ENCODE data around the gene APLP2. TPM values are rescaled to one million over a fixed set of nuclear protein-coding genes. Genes with fewer than 3 reads are reported as not detected.
A peak's percentile ranks its signal among the peaks of the same experiment; 100 is the strongest.

APLP2 gene
- total RNA-seq, 4 donors from 2014 or later: 125 to 226 (median 158) TPM

DNA sequence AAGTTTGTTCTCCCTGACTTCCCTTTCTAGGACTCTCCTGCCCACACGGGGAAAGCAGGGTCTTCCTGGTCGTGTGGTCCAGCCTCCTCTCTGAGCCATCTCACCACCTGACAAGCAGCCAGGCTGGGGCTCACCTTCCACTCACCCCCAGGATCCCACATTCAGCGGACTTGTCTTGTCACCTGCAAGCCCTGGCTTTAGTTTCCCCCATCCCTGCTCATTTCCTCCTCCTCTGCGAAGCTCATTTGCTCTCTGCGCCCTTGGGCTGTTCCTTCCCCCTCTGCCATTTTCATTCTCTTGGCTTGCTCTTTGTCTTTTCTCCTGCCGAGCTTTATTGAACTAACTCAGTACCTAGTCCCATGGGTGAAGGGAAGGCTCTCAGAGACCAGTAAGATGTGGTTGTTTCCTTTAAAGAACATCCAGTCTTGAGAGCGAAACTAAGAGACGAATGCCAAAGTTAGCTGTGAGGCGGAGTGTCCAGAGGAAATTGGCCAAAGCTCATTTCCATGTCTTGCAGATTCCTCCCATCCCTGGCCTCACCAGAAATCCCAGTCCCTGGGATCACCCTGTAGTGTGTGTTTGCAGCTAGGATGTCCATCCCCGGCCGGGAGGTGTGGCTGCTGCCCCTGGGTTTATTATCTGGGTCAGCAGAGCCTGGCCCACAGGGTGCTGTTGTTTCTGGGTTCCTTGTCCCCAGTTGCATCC is 91.9 kb downstream of the APLP2 start:
- 64 to 67% methylated on average over 11 of the region's 11 CpGs for WGBS, 2 donors
- no peak for DNase-seq (ENCODE audit: low spot score in 2 of 2)
- H3K4me3 ChIP-seq (ENCODE audit: low read depth, poor library complexity, severe bottlenecking): no peak overlapping the region
- TF ChIP-seq, protein P1, sequence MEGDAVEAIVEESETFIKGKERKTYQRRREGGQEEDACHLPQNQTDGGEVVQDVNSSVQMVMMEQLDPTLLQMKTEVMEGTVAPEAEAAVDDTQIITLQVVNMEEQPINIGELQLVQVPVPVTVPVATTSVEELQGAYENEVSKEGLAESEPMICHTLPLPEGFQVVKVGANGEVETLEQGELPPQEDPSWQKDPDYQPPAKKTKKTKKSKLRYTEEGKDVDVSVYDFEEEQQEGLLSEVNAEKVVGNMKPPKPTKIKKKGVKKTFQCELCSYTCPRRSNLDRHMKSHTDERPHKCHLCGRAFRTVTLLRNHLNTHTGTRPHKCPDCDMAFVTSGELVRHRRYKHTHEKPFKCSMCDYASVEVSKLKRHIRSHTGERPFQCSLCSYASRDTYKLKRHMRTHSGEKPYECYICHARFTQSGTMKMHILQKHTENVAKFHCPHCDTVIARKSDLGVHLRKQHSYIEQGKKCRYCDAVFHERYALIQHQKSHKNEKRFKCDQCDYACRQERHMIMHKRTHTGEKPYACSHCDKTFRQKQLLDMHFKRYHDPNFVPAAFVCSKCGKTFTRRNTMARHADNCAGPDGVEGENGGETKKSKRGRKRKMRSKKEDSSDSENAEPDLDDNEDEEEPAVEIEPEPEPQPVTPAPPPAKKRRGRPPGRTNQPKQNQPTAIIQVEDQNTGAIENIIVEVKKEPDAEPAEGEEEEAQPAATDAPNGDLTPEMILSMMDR (IDR thresholded peaks at IDR 0.05): no peak
- TF ChIP-seq POLR2A (IDR thresholded peaks at IDR 0.05): no peak
- intact Hi-C loops (cut with DNase I; ENCODE audit: low total_unique reads): no loop called here

- TF ChIP-seq, protein P1 (IDR thresholded peaks at IDR 0.05): no peak
- no peak for TF ChIP-seq POLR2A (IDR thresholded peaks at IDR 0.05)
- intact Hi-C loops (cut with DNase I; ENCODE audit: low total_unique reads): no loop called here
- 34 to 49% methylated on average over 5 of the region's 5 CpGs for WGBS, 2 donors
- no peak for DNase-seq (ENCODE audit: low spot score in 2 of 2)
- H3K4me3 ChIP-seq (ENCODE audit: low read depth, poor library complexity, severe bottlenecking): no peak overlapping the region
These were observed 93.0 kb downstream of the APLP2 start for GRCh38 chr11:130162733-130163132.

DNA sequence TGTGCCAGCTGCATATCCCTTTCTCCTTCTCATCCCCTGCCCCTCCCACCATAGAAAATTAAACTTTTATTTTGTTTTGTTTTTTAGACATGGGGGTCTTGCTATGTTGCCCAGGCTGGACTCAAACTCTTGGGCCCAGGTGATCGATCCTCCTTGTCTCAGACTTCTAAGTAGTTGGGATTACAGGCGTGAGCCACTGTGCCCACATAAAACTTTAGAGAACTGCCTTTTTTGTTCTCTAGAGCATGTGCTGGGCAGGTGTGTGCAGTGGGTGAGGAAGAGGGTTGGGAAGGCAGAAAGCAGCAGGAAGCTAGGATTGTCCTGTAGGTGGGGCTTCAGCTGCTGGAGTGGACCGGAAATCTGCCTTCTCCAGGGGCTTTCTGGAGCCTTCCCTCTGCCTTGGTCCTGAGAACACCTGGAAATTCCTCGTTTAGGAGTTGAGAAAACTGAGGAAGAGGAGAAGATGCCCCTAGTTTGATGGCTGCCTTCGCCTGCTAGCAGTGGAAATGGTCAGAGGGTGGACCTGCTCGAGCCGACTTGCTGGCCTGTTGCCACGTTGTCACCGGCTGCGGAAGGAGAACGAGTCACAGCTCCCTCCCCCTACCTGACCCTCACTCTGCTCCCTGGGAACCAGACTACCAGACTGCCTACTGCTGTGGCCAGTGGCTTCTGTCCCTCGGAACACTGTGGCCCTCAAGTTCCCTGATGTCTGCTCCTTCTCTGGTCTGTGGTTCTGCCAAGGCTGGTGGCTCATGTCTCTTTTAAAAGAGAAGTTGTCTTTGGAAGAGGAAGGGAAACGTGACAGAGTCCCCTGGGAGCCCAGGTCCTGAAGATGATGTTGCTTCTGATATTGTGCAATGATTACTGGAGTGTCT is 93.9 kb downstream of the APLP2 start:
- WGBS, 2 donors: 47 to 53% methylated on average over 13 of the region's 13 CpGs
- H3K4me3 ChIP-seq (ENCODE audit: low read depth, poor library complexity, severe bottlenecking): no peak overlapping the region
- DNase-seq (ENCODE audit: low spot score in 2 of 2): peak in 1 of 2 donors; percentile 50
- TF ChIP-seq, protein P1 (IDR thresholded peaks at IDR 0.05): no peak
- TF ChIP-seq POLR2A (IDR thresholded peaks at IDR 0.05): no peak
- intact Hi-C loops (cut with DNase I; ENCODE audit: low total_unique reads): no loop called here

DNA sequence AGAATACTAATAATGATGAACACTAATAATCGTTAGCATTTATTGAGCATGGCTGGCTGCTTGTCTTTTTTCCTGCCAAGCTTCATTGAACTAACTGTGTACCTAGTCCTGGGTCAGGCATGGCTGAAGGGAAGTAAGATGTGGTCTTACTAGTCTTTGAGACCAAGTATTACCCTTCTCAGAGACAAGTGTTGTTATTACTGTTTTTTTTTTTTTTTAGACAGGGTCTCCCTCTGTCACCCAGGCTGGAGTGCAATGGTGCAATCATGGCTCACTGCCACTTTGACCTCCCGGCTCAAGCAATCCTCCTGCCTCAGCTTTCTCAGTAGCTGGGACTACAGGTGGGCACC is 94.5 kb downstream of the APLP2 start:
- 72 to 76% methylated on average over 2 of the region's 2 CpGs for WGBS, 2 donors
- DNase-seq (ENCODE audit: low spot score in 2 of 2): no peak
- H3K4me3 ChIP-seq (ENCODE audit: low read depth, poor library complexity, severe bottlenecking): no peak overlapping the region
- intact Hi-C loops (cut with DNase I; ENCODE audit: low total_unique reads): no loop called here
- TF ChIP-seq, protein P1 (IDR thresholded peaks at IDR 0.05): no peak
- TF ChIP-seq POLR2A (IDR thresholded peaks at IDR 0.05): no peak

GRCh38 chr11:130165601-130166456 is 96.1 kb downstream of the APLP2 start:
- DNase-seq (ENCODE audit: low spot score in 2 of 2): peak in 1 of 2 donors; percentile 47
- WGBS, 2 donors: 71 to 73% methylated on average over 9 of the region's 9 CpGs

More at GRCh38 chr11:130165601-130166456, 96.1 kb downstream of the APLP2 start:
- no peak for TF ChIP-seq POLR2A (IDR thresholded peaks at IDR 0.05)
- TF ChIP-seq, protein P1 (IDR thresholded peaks at IDR 0.05): no peak
- H3K4me3 ChIP-seq (ENCODE audit: low read depth, poor library complexity, severe bottlenecking): no peak overlapping the region
- intact Hi-C loops (cut with DNase I; ENCODE audit: low total_unique reads): no loop called here
